Liver (tissue), 2 donors: ENCODE results near the gene ULBP1.
"Not testable (repeated sequence)": the region's sequence is repeated elsewhere in the genome, so short reads cannot be mapped to it uniquely, and the experiment has no call there.

Source experiments
- TAF1 ChIP-seq: conservative IDR thresholded peaks from 2 replicates; pipeline ENCODE4 v1.6.1; 2016; ENCODE audit warnings: antibody characterized with exemption, mild to moderate bottlenecking
- TF ChIP-seq, protein P1 (sequence below): IDR thresholded peaks from 2 replicates; pipeline ENCODE4 v1.6.1; 2016; ENCODE audit warnings: antibody characterized with exemption
- donor health status: healthy.

DNA sequence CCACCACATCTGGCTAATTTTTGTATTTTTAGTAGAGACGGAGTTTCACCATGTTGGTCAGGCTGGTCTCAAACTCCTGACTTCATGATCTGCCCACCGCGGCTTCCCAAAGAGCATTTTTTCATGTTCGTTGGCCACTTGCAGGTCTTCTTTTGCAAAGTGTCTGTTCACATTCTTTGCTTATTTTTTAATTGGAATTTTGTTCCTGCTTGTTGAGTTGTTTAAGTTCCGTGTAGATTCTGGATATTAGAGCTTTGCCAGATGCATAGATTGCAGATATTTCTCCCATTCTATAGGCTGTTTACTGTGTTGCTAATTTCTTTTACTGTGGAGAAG, 53.4 kb downstream of the ULBP1 start:
- not testable (repeated sequence) for TF ChIP-seq TAF1
- TF ChIP-seq, protein P1, sequence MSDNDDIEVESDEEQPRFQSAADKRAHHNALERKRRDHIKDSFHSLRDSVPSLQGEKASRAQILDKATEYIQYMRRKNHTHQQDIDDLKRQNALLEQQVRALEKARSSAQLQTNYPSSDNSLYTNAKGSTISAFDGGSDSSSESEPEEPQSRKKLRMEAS: not testable (repeated sequence)
